K562 (cell line): ENCODE data around the gene GIMAP8. TPM values are rescaled to one million over a fixed set of nuclear protein-coding genes. Genes with fewer than 3 reads are reported as not detected.
A peak's percentile ranks its signal among the peaks of the same experiment; 100 is the strongest.

Source experiments
- DIDO1 ChIP-seq: fragments of 450-650 bp; IDR thresholded peaks from 2 replicates; pipeline ENCODE4 v1.6.1; 2016; ENCODE audit warnings: low read depth, missing biosample characterization, missing genetic modification characterization
- L3MBTL2 ChIP-seq: fragments of 450-650 bp; IDR thresholded peaks from 2 replicates; pipeline ENCODE4 v1.6.1; 2016; ENCODE audit warnings: mild to moderate bottlenecking, moderate library complexity
- SNIP1 ChIP-seq: fragments of 450-650 bp; IDR thresholded peaks from 2 replicates; pipeline ENCODE4 v1.7.1; 2017; ENCODE audit warnings: low read depth, mild to moderate bottlenecking
- ZBTB7A ChIP-seq: IDR thresholded peaks from 2 replicates; pipeline ENCODE4 v1.6.1; 2011; ENCODE audit warnings: low read depth, mild to moderate bottlenecking, low read length, moderate library complexity, borderline replicate concordance; ENCODE audit not compliant: control insufficient read depth
- polyA plus RNA-seq, 8 experiments: library from polyadenylated mRNA; depleted of rRNA in 4 of 8; stranded (reverse) in 5 of 8; unstranded in 3 of 8; fragments of >200 nt; fragmentation: Nextera tagmentation in 2 of 8; fragmentation: Illumina TruSeq in 1 of 8; extraction: Ambion mirVana in 2 of 8; extraction: Trizol in 1 of 8; gene quantifications; 2 replicates each; pipeline versions ENCODE4 v1.2.1 to v1.2.3, GENCODE V29; 2011 to 2014; ENCODE audit warnings: inconsistent platforms in 1 of 8, missing spikeins in 1 of 8
- total RNA-seq, 7 experiments: library from RNA; depleted of rRNA in 6 of 7; stranded (reverse); fragments of >200 nt in 6 of 7; fragmentation: Illumina TruSeq in 2 of 7; extraction: Trizol in 2 of 7; gene quantifications; 2 replicates each; pipeline versions ENCODE4 v1.2.1 to v1.2.3, GENCODE V29; 2011 to 2021; ENCODE audit warnings: low replicate concordance in 1 of 7
- TF ChIP-seq, protein P1 (sequence below): fragments of 450-650 bp; IDR thresholded peaks from 2 replicates; pipeline ENCODE4 v1.6.1; 2016; ENCODE audit warnings: mild to moderate bottlenecking, moderate library complexity

The GIMAP8 gene
- total and polyA plus RNA-seq, 9 of the 15 experiments (the other 6 are each of a cell fraction or from before 2014, with no cell fraction given) = not detected

DNA sequence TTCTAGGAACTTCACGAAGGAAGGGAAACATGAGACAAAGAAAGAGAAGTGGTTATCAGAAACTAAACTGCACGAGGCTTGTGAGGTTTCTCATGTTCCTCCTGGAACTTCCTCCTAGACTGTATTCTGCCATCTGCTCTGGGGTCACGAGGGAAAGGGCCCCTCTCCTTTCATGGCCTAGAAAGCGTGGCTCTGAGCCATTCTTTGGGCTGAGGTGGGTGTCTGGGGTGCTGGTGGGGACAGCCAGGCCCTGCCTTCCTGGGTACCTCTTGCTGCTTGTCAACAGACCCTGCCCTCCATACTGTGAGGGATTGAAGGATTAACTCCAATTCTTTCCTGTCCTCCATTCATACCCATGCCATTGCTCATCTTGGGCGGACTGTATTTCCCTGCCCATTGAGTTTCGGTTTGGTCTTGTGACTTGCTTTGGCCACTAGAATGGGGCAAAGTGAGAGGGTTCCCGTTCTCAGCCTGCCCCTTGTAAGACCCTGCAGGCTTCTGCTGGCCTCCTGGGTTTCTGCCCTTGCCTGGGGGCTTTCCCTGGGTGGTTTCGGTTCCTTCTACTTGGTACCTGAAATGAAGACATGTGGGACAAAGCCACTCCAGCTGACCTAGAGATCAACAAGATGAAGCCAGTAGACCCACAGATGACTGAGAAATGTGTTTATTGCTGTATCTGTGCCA, 14.9 kb upstream of the GIMAP8 start (continued):
- TF ChIP-seq, protein P1, sequence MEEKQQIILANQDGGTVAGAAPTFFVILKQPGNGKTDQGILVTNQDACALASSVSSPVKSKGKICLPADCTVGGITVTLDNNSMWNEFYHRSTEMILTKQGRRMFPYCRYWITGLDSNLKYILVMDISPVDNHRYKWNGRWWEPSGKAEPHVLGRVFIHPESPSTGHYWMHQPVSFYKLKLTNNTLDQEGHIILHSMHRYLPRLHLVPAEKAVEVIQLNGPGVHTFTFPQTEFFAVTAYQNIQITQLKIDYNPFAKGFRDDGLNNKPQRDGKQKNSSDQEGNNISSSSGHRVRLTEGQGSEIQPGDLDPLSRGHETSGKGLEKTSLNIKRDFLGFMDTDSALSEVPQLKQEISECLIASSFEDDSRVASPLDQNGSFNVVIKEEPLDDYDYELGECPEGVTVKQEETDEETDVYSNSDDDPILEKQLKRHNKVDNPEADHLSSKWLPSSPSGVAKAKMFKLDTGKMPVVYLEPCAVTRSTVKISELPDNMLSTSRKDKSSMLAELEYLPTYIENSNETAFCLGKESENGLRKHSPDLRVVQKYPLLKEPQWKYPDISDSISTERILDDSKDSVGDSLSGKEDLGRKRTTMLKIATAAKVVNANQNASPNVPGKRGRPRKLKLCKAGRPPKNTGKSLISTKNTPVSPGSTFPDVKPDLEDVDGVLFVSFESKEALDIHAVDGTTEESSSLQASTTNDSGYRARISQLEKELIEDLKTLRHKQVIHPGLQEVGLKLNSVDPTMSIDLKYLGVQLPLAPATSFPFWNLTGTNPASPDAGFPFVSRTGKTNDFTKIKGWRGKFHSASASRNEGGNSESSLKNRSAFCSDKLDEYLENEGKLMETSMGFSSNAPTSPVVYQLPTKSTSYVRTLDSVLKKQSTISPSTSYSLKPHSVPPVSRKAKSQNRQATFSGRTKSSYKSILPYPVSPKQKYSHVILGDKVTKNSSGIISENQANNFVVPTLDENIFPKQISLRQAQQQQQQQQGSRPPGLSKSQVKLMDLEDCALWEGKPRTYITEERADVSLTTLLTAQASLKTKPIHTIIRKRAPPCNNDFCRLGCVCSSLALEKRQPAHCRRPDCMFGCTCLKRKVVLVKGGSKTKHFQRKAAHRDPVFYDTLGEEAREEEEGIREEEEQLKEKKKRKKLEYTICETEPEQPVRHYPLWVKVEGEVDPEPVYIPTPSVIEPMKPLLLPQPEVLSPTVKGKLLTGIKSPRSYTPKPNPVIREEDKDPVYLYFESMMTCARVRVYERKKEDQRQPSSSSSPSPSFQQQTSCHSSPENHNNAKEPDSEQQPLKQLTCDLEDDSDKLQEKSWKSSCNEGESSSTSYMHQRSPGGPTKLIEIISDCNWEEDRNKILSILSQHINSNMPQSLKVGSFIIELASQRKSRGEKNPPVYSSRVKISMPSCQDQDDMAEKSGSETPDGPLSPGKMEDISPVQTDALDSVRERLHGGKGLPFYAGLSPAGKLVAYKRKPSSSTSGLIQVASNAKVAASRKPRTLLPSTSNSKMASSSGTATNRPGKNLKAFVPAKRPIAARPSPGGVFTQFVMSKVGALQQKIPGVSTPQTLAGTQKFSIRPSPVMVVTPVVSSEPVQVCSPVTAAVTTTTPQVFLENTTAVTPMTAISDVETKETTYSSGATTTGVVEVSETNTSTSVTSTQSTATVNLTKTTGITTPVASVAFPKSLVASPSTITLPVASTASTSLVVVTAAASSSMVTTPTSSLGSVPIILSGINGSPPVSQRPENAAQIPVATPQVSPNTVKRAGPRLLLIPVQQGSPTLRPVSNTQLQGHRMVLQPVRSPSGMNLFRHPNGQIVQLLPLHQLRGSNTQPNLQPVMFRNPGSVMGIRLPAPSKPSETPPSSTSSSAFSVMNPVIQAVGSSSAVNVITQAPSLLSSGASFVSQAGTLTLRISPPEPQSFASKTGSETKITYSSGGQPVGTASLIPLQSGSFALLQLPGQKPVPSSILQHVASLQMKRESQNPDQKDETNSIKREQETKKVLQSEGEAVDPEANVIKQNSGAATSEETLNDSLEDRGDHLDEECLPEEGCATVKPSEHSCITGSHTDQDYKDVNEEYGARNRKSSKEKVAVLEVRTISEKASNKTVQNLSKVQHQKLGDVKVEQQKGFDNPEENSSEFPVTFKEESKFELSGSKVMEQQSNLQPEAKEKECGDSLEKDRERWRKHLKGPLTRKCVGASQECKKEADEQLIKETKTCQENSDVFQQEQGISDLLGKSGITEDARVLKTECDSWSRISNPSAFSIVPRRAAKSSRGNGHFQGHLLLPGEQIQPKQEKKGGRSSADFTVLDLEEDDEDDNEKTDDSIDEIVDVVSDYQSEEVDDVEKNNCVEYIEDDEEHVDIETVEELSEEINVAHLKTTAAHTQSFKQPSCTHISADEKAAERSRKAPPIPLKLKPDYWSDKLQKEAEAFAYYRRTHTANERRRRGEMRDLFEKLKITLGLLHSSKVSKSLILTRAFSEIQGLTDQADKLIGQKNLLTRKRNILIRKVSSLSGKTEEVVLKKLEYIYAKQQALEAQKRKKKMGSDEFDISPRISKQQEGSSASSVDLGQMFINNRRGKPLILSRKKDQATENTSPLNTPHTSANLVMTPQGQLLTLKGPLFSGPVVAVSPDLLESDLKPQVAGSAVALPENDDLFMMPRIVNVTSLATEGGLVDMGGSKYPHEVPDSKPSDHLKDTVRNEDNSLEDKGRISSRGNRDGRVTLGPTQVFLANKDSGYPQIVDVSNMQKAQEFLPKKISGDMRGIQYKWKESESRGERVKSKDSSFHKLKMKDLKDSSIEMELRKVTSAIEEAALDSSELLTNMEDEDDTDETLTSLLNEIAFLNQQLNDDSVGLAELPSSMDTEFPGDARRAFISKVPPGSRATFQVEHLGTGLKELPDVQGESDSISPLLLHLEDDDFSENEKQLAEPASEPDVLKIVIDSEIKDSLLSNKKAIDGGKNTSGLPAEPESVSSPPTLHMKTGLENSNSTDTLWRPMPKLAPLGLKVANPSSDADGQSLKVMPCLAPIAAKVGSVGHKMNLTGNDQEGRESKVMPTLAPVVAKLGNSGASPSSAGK = peak; percentile 79
- TF ChIP-seq DIDO1 (tag) (0 out of 2 replicates have a peak, but pooled peaks have one; percentile 9), ZBTB7A (no peak), SNIP1 (no peak), L3MBTL2 (peak; percentile 96)
